Measurements from ENCODE around the gene PTPRZ1.
A peak's percentile ranks its signal among the peaks of the same experiment; 100 is the strongest.

PTPRZ1 gene

DNA sequence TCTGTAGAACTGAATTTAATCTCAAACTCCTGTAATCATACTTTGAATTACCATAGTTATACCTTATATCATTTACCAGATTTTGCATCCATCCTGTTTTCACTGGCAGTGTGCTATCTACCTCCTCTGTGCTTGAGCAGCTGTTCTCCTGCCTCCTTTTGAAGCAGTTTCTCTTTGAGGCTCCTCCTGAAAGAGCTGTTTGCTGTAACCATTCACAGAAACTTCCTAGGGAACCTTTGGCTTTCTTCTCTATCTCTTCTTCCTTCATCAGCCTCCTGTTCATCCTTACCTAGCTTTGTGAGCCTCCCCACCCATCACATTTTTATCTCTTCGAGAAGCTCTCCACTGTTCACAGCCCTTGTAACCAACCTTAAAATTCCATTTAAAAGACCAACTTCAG lies 162.9 kb downstream of the PTPRZ1 start:
- FAIRE-seq (no peak), DNase-seq (ENCODE audit: extremely low spot score, insufficient read length, low read depth) (no peak)

DNA sequence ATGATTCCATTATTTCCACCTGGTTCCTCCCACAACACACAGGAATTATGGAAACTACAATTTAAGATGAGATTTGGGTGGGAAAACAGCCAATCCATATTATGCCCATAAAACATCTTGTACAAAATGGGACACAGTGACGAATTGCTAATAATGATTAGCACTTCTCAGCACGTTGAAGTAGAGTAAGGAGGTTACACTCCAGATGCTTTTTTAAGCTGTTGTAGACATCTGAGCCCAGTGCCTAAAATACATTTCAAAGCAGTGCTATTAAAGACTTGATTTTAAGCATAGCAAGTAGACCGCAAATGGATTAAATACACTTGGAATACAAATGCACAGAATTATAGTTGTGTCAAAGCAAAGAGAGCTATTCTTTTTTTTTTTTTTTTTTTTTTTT lies 165.2 kb downstream of the PTPRZ1 start:
- DNase-seq (ENCODE audit: extremely low spot score, insufficient read length, low read depth) (no peak), FAIRE-seq (no peak)

DNA sequence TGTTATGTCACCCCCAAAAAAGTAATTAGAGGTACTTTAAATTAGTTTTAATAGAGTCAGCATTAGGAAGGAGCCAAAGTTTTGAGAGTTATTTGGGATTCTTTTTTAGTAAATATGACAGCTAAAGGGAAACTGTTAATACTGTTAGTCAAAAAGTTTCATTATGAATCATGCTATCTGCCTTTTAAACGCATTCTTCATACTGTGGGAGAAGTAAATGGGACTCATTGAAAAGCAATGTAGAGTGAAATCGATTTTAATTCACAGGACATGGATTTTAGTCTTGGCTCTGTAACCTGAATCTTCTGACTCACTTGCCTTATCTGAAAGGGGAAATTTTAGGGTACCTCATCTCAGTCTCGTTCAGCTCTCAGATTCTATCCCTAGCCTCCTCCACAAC lies 165.9 kb downstream of the PTPRZ1 start:
- FAIRE-seq (no peak), DNase-seq (ENCODE audit: extremely low spot score, insufficient read length, low read depth) (no peak)

DNA sequence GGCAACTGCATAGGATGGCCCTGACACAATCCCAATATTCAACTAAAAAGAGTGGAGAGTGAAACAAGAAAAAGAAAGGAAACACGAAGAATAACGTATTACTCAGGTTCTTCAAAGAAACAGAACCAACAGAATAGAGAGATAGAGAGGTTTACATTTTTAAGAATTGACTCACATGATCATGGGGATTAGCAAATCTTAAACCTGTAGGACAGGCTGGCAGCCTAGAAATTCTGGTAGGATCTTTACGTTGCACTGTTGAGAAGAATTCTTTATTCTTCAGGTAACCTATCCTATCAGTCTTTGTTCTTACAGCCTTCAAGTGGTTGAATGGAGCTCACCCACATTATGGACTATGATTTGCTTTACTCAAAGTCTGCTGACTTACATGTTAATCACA lies 167.2 kb downstream of the PTPRZ1 start:
- DNase-seq (ENCODE audit: extremely low spot score, insufficient read length, low read depth) (no peak), FAIRE-seq (no peak)

DNA sequence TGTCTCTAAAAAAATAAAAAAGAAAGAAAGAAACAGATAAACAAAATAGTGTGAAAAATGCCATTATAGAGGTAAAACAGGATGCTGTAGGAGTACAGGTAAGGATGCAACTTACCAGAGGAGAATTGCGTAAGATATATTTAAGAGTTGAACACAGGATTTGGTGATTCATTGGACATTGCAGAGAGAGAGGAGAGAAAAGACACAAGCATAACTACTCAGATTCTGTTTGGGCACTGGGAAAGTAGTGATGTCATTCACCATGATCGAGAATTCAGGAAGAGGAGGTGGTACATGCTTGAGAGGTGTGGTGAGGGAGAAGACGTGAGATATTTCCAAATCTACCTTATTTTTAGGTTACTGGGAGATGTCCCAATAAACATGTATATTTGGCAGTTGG lies 173.4 kb downstream of the PTPRZ1 start:
- DNase-seq (ENCODE audit: extremely low spot score, insufficient read length, low read depth), result no peak
- FAIRE-seq, result no peak

DNA sequence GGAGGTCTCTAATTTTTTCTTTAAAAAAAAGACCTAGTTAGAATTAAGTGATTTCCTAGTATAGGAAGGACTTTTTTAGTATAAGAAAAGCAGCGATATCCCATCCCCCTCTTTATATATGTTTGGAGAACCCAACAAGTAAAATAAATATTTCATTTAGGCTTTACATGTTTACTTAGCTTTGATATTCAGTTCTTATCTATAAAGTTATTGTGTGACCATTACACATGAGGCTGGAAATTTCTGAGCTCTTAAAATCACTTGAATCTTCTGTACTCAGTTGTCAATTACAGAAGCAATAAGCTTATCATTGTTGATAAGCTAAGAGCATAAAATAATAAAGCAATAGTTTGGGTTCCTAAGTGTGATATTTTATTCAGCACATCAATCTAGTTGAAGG lies 181.4 kb downstream of the PTPRZ1 start:
- DNase-seq (ENCODE audit: extremely low spot score, insufficient read length, low read depth) (no peak), FAIRE-seq (no peak)

DNA sequence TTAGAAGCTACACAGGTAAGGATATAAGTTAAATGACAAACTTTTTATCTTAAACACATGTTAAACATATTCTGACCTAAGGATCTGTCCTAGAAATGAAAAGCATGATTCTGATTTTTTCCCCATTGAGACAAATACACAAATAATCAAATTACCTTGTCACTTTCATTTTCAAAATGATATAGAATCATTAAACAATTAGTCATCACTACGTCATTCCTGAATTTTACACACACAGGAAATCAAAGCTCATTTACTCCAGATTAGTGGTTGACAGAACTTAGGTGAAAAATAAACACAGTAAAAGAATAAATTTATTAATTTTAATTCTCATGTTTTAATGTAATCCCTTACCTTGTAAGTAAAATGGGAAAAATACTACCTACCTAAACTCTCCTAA lies 182.1 kb downstream of the PTPRZ1 start:
- FAIRE-seq, result no peak
- DNase-seq (ENCODE audit: extremely low spot score, insufficient read length, low read depth), result no peak

DNA sequence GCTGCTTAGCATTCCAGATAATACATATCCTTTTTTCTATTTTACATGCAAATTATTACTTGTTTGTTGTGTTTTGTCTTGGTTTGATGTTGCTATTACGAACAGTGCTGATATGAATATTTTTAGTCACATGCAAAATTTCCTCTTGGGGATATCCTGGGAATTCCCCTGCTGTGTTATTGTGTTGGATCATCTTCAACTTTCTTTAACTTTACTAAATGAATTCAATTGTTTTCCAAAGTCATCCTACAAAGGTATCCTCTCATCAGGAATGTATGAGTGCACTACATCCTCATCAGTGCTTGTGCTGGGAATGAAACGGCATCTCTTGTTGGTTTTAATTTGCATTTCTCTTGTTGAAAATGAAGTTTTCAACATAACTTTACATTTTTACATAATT lies 184.0 kb downstream of the PTPRZ1 start:
- DNase-seq (ENCODE audit: extremely low spot score, insufficient read length, low read depth), result no peak

DNA sequence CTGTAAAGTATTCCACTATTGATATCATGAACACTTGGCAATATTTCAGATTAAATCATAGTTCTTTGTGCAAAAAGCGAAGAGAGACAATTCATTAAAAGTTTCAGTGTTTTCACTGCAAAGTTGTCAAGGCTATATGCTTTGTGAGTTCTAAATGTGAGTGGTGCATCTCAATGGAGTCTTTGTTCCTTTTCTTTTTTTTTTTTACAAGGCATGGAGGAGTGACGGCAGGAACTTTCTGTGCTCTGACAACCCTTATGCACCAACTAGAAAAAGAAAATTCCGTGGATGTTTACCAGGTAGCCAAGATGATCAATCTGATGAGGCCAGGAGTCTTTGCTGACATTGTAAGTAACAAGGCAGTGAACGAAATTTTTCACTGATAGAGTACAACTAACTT lies 186.6 kb downstream of the PTPRZ1 start:
- FAIRE-seq (no peak), DNase-seq (ENCODE audit: extremely low spot score, insufficient read length, low read depth) (no peak)

More for the DNA sequence above, 184.0 kb downstream of the PTPRZ1 start:
- no peak for FAIRE-seq

DNA sequence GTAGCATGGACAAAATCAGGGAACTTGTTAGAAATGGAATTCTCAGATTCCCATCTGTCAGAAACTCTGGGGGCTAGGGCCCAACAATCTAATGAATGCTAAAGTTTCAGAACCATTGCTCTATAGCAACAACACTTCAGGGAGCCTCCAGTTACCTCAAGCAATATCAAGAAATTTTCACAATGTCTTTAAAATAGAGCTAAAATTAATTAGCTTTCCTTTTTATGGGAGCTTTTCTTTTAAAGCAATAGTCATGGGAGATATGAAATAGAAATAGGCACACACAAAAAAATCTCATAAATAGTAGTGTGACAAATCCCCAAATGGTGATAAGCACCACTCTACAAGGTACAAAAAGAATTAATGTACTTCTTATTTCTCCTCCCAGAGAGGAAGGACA lies 190.2 kb downstream of the PTPRZ1 start:
- DNase-seq (ENCODE audit: extremely low spot score, insufficient read length, low read depth), result no peak
- FAIRE-seq, result no peak

DNA sequence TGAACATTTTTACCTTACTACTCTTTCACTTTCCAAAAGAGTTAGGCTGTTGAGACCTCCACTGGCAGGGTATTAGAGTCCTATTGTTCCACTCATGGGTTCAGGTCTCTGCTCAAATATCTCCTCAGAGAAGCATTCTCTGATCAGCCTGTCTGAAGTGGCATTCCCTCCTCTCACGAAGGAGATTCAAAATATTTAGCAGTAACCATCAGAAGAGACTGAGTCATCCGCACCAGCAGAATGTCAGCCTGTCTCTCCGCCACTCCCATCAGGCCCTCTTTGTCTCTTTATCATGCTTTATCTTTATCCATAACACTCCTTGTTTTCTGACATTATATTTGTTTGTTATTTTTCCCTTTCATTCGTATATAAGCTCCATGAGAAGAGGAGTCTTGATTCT lies 192.0 kb downstream of the PTPRZ1 start:
- FAIRE-seq, result no peak

DNA sequence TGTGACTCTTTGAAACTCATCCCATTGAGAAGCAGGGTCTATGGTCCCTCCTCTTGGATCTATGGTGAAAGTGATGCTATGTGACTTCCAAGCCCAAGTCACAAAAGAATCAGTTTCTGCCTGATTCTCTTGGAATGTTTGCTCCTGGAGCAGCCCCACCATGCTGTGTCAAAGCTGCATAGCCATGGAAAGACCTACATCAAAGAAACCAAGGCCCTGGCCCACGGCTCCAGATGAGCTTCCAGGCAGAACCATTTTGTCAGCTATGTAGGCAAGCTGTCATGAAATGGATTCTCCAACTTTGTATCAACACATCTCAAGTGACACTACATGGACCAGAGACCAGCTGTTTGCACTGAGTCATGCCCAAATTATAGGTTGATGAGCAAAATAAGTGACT lies 194.1 kb downstream of the PTPRZ1 start:
- FAIRE-seq (no peak), DNase-seq (ENCODE audit: extremely low spot score, insufficient read length, low read depth) (no peak)

More for the DNA sequence above, 192.0 kb downstream of the PTPRZ1 start:
- DNase-seq (ENCODE audit: extremely low spot score, insufficient read length, low read depth), result no peak

DNA sequence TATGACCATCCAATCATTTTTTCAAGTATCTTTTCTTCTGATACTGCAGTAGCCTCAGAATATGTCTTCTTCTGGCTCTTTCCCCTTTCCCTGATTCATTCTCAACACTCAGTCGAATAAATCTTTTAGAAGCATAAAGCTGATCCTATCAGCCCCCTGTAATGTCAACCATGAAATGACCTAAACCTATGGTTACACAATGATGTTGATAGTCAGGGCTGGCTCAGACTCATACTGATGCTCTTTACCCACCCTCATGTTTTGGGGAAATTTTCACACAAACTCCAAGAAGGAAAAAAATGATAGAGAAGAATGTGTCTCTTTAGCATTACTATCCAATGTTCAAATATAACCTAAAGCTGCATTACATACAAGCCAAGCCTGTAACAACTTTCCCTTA lies 195.1 kb downstream of the PTPRZ1 start:
- FAIRE-seq (no peak), DNase-seq (ENCODE audit: extremely low spot score, insufficient read length, low read depth) (no peak)

DNA sequence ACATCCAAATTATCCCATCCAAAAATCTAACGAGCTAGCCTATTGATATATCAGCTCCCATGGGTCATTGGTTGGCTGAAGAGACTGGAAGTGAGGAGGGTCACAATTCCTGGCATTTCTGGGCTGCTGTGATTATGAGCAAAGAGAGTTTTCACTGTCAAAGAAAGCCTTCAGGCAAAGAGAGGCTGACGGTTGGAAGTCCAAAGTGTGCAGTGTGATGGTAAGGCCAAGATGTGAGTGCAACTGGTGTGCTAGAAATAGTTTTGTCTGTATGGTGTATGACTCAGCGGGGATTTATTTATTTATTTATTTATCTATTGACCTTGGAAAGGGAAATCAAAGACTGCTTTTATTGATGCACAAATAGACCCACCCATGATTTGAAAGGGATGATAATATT lies 196.0 kb downstream of the PTPRZ1 start:
- no peak for FAIRE-seq
- no peak for DNase-seq (ENCODE audit: extremely low spot score, insufficient read length, low read depth)

DNA sequence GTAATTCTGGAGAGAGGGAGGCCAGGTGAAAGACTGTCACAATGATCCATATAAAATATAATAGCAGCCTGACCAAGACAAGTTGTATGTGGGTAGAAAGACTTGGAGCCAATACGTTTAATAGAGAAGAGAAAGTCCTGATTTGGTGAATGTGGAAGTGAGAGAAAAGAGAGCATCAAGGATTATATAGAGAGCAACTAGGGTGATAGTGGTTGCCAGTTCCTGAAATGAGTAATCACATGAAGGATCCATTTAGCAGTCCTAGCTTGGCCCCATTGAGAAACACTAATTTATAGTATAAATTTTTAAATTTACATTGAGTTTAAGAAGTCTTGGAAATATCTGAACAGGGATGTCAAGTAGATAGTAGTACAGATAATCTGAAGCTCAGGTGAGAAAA lies 197.1 kb downstream of the PTPRZ1 start:
- no peak for FAIRE-seq
- no peak for DNase-seq (ENCODE audit: extremely low spot score, insufficient read length, low read depth)

DNA sequence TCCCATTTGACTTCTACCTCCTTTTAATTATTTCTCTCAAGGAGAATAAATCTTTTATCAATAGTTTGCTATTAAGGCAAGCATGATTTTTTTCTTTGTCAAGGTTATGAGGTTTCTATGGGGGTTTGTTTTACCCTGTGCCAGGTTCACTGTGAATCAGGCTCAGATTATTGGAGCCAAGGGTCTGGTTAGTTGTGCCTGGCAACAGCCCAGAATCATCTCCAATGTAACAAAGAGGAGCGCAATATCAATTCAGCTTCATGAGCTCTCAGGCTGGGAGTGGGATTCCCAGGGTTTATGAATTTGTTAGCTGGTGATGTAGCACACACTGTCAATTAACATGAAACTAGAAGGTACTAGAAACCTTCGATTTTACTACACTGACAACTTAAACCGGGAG lies 197.9 kb downstream of the PTPRZ1 start:
- FAIRE-seq (no peak), DNase-seq (ENCODE audit: extremely low spot score, insufficient read length, low read depth) (no peak)

DNA sequence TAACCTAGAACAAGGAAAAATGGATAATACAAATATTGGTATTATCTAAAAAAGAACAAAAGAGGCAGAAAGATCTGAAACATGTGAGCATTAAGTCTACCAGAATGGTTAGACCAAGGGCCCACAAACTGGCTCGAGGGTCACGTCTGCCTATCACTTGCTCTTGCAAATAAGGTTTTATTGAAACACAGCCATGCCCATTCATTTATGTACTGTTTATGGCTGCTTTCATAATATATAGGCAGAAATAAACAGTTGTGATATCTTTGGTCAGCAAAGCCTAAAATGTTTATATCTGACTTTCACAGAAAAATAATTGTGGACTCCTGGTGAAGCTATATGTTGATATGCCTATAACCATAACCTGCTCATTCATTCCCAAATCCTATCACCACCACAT lies 199.3 kb downstream of the PTPRZ1 start:
- FAIRE-seq (no peak), DNase-seq (ENCODE audit: extremely low spot score, insufficient read length, low read depth) (no peak)

DNA sequence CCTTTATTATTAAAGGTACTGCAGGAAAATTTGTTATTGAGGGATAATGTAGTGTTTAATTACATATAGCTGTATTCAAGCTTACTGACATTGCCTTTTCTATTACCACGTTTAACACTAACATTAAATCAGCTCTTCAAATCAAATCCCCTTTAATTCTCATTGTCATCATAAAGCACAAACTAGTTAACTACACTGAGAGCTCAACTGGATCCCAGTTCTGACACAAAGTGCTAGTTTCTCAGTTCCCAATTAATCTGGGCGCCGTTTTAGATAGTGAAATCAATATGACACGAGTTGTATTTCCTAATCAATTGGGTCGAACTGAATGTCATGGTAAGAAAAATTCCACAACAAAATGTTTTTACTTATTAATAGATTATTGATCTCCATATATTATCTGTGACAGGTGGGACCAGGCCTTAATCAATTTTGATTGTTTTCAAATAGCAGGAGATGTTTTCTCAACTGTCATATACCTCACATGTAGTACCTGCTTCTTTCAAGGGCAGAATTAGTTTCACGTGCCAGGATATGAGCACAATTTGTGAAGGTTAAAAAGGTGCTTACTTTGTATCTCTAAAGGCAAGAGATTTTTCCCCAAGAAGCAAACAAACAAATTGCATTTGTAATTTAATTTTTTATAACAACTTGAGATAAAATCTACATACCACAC lies 200.1 kb downstream of the PTPRZ1 start:
- DNase-seq (ENCODE audit: extremely low spot score, insufficient read length, low read depth), result no peak
- no peak for FAIRE-seq

DNA sequence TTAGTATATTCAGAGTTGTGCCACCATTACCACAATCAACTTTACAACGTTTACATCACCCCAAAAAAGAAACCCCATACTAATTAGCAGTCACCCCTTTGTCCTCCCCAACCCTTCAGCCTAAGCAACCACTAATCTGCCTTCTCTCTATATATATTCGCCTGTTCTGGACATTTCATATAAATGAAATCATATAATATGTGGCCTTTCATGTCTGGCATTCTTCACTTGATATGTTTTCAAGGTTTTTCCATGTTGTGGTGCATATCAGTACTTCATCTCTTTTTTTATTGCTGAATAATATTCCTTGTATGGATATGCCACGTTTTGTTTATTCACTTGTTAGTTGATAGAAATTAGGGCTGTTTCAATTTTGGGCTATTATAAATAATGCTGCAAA lies 200.7 kb downstream of the PTPRZ1 start:
- DNase-seq (ENCODE audit: extremely low spot score, insufficient read length, low read depth), result no peak
- no peak for FAIRE-seq

DNA sequence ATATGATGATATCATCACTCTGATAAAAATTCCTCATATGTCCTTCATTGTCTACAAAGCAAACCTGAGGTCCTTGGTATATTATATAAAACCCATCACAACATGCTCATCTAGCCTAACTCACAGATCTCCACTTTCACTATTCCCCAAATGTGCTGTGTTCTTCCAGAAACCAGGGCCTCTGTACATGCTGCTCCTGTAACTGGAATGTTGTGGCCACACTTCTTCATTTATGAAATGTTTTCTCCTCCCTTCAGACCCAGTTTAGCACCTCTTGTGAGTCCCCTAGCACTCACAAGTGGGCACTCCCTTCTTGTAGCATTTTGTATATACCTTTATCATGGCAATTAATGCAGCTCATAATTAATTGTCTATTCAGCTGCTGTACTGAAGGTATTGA lies 209.2 kb downstream of the PTPRZ1 start:
- DNase-seq (ENCODE audit: extremely low spot score, insufficient read length, low read depth), result no peak
- no peak for FAIRE-seq

DNA sequence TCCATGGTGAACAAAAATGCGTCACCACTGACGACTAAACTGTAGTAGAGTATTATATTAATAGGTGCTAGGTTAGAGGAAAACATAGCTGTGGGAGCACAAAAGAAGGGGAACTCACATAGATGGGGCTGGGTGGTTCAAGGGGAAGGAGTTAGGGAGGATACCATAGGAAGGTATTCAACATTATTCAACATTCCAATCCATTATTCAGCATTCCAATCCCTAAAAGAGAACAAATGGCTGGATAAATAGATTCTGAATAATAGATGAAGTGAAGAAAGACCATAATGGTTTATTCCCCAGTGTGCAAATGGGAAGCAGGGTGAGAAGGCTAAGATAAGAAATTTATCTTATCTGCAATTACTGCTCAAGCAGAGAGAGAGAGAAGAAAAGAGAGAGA lies 209.7 kb downstream of the PTPRZ1 start:
- no peak for FAIRE-seq
- no peak for DNase-seq (ENCODE audit: extremely low spot score, insufficient read length, low read depth)

DNA sequence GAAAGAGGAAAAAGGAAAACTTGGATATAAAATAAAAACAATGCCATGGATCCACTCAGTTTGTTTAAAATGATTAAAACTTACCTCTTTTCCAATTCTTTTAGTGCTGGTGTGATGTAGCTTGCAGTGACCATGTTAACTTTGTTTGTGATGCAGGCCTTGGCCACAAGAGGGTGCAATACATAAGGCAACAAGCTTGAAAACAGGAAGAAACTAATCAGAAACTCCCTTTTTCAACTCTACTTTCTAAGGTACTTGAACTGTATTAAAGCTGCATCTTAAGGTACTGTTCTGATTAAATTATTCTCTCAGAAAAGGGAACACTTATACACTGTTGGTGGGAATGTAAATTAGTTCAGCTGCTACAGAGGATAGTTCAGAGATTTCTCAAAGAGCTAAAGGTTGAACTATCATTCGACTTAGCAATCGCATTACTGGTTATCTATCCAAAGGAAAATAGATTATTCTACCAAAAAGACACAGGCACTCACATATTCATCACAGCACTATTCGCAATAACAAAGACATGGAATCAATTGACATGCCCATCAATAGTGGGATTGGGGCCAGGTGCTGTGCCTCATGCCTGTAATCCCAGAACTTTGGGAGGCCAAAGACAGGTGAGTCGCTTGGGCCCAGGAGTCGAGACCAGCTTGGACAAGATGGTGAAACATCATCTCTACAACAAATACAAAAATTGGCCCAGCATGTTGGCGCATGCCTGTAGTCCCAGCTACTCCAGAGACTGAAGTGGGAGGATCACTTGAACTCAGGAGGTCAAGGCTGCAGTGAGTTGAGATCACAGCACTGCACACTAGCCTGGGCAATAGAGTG lies 220.2 kb downstream of the PTPRZ1 start:
- peak; percentile 8 for DNase-seq (ENCODE audit: extremely low spot score, insufficient read length, low read depth)

More for the DNA sequence above, 220.2 kb downstream of the PTPRZ1 start:
- FAIRE-seq, result peak; percentile 90

Data from GM18507 (cell line).